Neural progenitor cell (in vitro differentiated cells): ENCODE results near the gene ATP1B3.
"Not testable (repeated sequence)": the region's sequence is repeated elsewhere in the genome, so short reads cannot be mapped to it uniquely, and the experiment has no call there.

Source experiments
- EZH2 ChIP-seq: fragments of 200-600 bp; sonication (generic); IDR thresholded peaks from 2 replicates; pipeline ENCODE4 v1.6.1; 2017; ENCODE audit warnings: antibody characterized with exemption, mild to moderate bottlenecking, moderate library complexity
- EZH2phosphoT487 ChIP-seq: fragments of 200-600 bp; sonication (generic); IDR thresholded peaks from 2 replicates; pipeline ENCODE4 v1.6.1; 2017; ENCODE audit warnings: antibody characterized with exemption
- TF ChIP-seq, protein P1 (sequence below): fragments of 200-600 bp; sonication (generic); IDR thresholded peaks from 2 replicates; pipeline ENCODE4 v1.5.1; 2017; ENCODE audit warnings: antibody characterized with exemption, mild to moderate bottlenecking

DNA sequence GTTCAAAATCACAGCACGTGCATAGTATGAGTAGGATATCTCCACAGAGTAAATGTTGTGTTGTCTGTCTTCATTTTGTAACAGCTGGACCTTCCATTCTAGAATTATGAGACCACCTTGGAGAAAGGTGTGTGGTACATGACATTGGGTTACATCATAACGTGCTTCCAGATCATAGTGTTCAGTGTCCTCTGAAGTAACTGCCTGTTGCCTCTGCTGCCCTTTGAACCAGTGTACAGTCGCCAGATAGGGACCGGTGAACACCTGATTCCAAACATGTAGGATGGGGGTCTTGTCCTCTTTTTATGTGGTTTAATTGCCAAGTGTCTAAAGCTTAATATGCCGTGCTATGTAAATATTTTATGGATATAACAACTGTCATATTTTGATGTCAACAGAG lies 49.2 kb downstream of the ATP1B3 start:
- TF ChIP-seq EZH2, EZH2phosphoT487: not testable (repeated sequence)
- TF ChIP-seq, protein P1, sequence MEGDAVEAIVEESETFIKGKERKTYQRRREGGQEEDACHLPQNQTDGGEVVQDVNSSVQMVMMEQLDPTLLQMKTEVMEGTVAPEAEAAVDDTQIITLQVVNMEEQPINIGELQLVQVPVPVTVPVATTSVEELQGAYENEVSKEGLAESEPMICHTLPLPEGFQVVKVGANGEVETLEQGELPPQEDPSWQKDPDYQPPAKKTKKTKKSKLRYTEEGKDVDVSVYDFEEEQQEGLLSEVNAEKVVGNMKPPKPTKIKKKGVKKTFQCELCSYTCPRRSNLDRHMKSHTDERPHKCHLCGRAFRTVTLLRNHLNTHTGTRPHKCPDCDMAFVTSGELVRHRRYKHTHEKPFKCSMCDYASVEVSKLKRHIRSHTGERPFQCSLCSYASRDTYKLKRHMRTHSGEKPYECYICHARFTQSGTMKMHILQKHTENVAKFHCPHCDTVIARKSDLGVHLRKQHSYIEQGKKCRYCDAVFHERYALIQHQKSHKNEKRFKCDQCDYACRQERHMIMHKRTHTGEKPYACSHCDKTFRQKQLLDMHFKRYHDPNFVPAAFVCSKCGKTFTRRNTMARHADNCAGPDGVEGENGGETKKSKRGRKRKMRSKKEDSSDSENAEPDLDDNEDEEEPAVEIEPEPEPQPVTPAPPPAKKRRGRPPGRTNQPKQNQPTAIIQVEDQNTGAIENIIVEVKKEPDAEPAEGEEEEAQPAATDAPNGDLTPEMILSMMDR = not testable (repeated sequence)
